ENCODE data around the gene B3GLCT. TPM values are rescaled to one million over a fixed set of nuclear protein-coding genes. Genes with fewer than 3 reads are reported as not detected.

Gene B3GLCT
- total RNA-seq: 2.9 and 3.0 TPM in 2 replicates

DNA sequence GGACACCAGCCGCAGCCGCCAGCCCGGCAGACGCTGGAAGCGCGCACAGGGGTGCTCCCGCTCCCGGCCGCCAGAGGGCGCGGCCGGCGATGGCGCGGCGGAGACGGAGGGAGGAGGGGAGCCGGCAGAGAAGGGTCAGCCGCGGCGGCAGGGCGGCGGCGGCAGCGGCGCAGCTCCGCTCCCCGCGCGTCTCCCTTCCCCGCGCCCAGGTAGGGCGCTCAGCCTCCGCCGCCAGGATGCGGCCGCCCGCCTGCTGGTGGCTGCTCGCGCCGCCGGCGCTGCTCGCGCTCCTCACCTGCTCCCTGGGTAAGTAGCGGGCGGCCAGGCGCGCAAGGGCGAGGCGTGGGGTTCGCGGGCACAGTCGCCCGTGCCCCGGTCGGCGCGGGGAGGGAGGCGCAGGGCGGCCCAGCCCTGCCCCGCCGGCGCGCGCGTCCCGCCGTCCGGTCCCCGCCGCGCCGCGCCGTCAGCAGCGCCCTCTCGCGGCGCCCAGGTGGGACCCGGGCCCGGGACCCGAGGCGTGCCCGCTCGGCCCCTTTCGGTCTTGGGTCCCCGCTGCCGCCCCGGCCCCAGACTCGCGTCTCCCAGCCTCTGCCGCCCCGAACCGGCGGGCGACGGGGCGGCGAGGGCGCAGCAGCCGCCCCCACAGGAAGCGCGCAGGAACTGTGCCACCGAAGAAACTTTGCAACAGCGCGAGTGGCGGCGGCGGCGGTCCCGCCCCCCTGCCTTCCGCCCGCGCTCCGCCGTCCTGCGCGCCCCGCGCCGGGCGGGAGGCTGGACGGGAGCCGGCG lies at the start of gene B3GLCT:
TSS of gene B3GLCT (plus strand) at position 127 of the 788 bp plus-strand sequence. CDS start at position 237, 110 bp downstream.
- Mint-ChIP-seq H3K27me3 (no peaks in the 10 kb centered on the region), H3K9me3 (no peaks in the 10 kb centered on the region), H3K36me3 (ENCODE audit: low read depth) (no peaks in the 10 kb centered on the region), H3K4me1 (peaks cover 18% of the 10 kb centered on the region), H3K4me3 (peak within 1 kb of the TSS; percentile 84), H3K27ac (peak within 1 kb of the TSS; percentile 84)
- intact Hi-C loops (cut with micrococcal nuclease): loop anchor here (1.0 to 10.0 kb wide), 4 partner anchors 38 to 1387 kb away; partner anchors contain the start of genes BRCA2, PDS5B and ZAR1L
- peak; percentile 83 for ATAC-seq (ENCODE audit: low read depth)
- CTCF ChIA-PET: interaction anchor here (1.0 to 1.3 kb wide), 3 partner anchors 36 to 224 kb away, joined by 3 to 6 read pairs (median 4); no protein-coding TSS in a partner anchor
- POLR2A ChIA-PET: interaction anchor here (1.1 to 3.8 kb wide), 2 partner anchors 38 to 710 kb away, joined by 3 to 26 read pairs; partner anchors contain the start of gene HSPH1
- DNase-seq: peak; percentile 87
- TF ChIP-seq, protein P1, sequence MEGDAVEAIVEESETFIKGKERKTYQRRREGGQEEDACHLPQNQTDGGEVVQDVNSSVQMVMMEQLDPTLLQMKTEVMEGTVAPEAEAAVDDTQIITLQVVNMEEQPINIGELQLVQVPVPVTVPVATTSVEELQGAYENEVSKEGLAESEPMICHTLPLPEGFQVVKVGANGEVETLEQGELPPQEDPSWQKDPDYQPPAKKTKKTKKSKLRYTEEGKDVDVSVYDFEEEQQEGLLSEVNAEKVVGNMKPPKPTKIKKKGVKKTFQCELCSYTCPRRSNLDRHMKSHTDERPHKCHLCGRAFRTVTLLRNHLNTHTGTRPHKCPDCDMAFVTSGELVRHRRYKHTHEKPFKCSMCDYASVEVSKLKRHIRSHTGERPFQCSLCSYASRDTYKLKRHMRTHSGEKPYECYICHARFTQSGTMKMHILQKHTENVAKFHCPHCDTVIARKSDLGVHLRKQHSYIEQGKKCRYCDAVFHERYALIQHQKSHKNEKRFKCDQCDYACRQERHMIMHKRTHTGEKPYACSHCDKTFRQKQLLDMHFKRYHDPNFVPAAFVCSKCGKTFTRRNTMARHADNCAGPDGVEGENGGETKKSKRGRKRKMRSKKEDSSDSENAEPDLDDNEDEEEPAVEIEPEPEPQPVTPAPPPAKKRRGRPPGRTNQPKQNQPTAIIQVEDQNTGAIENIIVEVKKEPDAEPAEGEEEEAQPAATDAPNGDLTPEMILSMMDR (IDR thresholded peaks at IDR 0.05): peak; percentile 63

DNA sequence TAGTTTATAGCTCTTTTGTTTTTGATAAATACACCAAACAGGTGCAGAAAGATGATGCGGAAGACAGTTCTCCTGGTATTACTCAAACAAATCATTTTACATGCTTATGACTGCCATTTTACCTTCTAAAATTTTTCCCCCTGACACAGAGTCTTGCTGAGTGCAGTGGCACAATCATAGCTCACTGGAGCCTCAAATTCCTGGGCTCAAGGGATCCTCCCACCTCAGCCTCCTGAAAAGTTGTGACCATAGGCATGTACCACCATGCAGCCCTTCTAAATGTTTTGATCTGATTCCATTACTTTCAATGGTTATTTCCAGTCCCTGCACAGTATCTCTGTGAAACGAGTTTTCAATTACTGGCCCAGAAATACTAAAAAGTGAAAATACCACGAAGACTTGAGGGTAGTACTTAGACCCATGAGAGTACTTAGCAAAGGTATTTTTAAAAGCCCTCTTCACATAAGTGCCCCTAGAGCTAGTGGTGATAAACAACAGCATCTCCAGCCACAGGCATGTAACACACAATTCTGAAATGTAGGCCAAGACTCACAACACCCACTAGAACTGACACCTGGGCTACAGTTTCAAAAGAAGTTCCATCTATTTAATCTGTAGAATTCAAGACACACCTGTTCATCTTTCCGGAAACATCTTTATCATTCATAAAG lies 49.3 kb upstream of the B3GLCT start:
- ATAC-seq (ENCODE audit: low read depth) (no peak), DNase-seq (no peak)
- H3K27ac Mint-ChIP-seq: no peak overlapping the region
- intact Hi-C loops (cut with micrococcal nuclease): no loop called here
- TF ChIP-seq, protein P1 (IDR thresholded peaks at IDR 0.05): no peak
- peaks cover 88% of the 10 kb centered on the region for H3K36me3 Mint-ChIP-seq (ENCODE audit: low read depth)
- ChIA-PET POLR2A (no interaction called here), CTCF (no interaction called here)
- H3K9me3 Mint-ChIP-seq: no peaks in the 10 kb centered on the region
- no peaks in the 10 kb centered on the region for H3K27me3 Mint-ChIP-seq
- no peak overlapping the region for H3K4me3 Mint-ChIP-seq
- no peaks in the 10 kb centered on the region for H3K4me1 Mint-ChIP-seq

DNA sequence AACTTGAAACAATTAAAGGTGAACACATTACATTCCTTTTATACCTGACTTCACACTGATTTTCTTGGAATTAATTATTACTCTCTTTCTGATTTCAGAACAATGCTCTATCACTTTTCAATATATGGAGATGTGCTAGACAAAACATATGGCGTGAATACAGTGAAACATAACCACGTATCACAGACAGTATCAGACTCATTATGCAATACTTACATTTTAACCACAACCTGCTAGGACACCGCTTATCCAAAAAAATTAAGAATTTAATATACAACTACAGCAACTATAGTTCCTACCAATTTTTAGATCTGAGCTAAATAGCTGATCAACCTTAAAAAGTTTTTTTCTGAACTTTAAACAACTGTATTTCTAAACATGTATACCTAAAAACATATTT lies 47.9 kb upstream of the B3GLCT start:
- TF ChIP-seq, protein P1 (IDR thresholded peaks at IDR 0.05): no peak

DNA sequence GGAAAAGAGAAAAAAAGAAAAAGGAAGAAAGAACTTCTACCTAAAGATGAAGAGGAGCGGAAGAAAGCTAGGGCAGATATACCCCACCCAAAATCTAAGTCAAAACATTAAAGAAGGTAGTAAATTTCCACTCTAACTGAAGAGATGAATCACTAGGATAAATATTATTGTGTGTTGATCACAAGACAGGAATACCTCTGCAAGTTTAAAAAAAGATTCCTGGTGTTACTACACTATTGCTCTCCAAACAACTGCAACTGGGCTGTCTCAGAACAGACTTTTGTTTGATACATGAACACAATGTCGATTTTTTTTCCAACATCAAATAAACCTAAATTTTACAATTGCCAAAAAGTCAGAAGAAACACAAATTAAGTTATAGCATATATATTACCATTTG lies 44.8 kb upstream of the B3GLCT start:
- intact Hi-C loops (cut with micrococcal nuclease): no loop called here
- TF ChIP-seq, protein P1 (IDR thresholded peaks at IDR 0.05): no peak
- H3K27ac Mint-ChIP-seq: no peak overlapping the region
- H3K27me3 Mint-ChIP-seq: no peaks in the 10 kb centered on the region
- peaks cover 81% of the 10 kb centered on the region for H3K36me3 Mint-ChIP-seq (ENCODE audit: low read depth)
- CTCF ChIA-PET: no interaction called here
- H3K4me1 Mint-ChIP-seq: peaks cover 19% of the 10 kb centered on the region
- DNase-seq: no peak
- POLR2A ChIA-PET: no interaction called here
- no peak for ATAC-seq (ENCODE audit: low read depth)
- H3K9me3 Mint-ChIP-seq: no peaks in the 10 kb centered on the region
- no peak overlapping the region for H3K4me3 Mint-ChIP-seq

More for the DNA sequence above, 47.9 kb upstream of the B3GLCT start:
- no peaks in the 10 kb centered on the region for H3K27me3 Mint-ChIP-seq
- H3K27ac Mint-ChIP-seq: no peak overlapping the region
- peaks cover 86% of the 10 kb centered on the region for H3K36me3 Mint-ChIP-seq (ENCODE audit: low read depth)
- POLR2A ChIA-PET: no interaction called here
- no peak for ATAC-seq (ENCODE audit: low read depth)
- no peaks in the 10 kb centered on the region for H3K9me3 Mint-ChIP-seq
- H3K4me3 Mint-ChIP-seq: no peak overlapping the region
- H3K4me1 Mint-ChIP-seq: peaks cover 2% of the 10 kb centered on the region
- intact Hi-C loops (cut with micrococcal nuclease): no loop called here
- no peak for DNase-seq
- CTCF ChIA-PET: no interaction called here

DNA sequence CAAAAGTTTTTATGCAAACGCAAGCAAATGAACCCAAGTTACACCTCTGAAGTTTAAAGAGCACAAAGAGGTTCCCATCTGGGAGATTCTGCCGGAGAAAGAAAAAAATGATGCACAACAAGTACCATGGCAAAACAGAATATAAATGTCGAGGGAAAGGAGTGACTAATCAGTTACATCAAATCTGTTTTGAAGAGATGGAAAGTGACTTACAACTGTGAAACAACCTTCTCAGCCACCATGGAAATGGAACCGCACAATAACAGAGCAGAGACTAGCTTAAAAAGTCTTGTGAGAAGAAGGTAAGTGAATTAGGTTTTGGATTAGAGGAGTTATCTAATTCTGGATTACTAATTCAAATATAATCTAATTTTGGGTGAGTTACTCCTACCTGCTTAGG lies 40.5 kb upstream of the B3GLCT start:
- intact Hi-C loops (cut with micrococcal nuclease): no loop called here

More for the DNA sequence above, 40.5 kb upstream of the B3GLCT start:
- H3K4me1 Mint-ChIP-seq: peaks cover 38% of the 10 kb centered on the region
- H3K27me3 Mint-ChIP-seq: no peaks in the 10 kb centered on the region
- no peak overlapping the region for H3K27ac Mint-ChIP-seq
- TF ChIP-seq, protein P1 (IDR thresholded peaks at IDR 0.05): no peak
- POLR2A ChIA-PET: no interaction called here
- H3K9me3 Mint-ChIP-seq: no peaks in the 10 kb centered on the region
- no peak for DNase-seq
- ATAC-seq (ENCODE audit: low read depth): no peak
- CTCF ChIA-PET: interaction anchor here (1.5 kb wide), 1 partner anchor 41 kb away, joined by 4 read pairs; the partner anchor contains the start of gene B3GLCT
- H3K4me3 Mint-ChIP-seq: peak overlapping the region; percentile 97
- H3K36me3 Mint-ChIP-seq (ENCODE audit: low read depth): peaks cover 63% of the 10 kb centered on the region

Data from activated B cell treated with CpG ODN at 0.5 μM for 24 hours (primary cell).